ENCODE results near the gene RIN3. TPM values are rescaled to one million over a fixed set of nuclear protein-coding genes. Genes with fewer than 3 reads are reported as not detected.

The RIN3 gene
- total RNA-seq, 1 donor from 2014 or later: 0.76 TPM

- no peak for TF ChIP-seq CTCF (IDR thresholded peaks at IDR 0.05; ENCODE audit: partially characterized antibody, unreplicated experiment)
- Mint-ChIP-seq H3K4me3 (ENCODE audit: unreplicated experiment) (no peak overlapping the region), H3K4me1 (ENCODE audit: low read depth, unreplicated experiment) (no peaks in the 10 kb centered on the region), H3K27ac (ENCODE audit: unreplicated experiment) (no peak overlapping the region), H3K27me3 (ENCODE audit: unreplicated experiment) (no peaks in the 10 kb centered on the region), H3K36me3 (ENCODE audit: unreplicated experiment) (peaks cover 9% of the 10 kb centered on the region), H3K9me3 (ENCODE audit: unreplicated experiment) (peaks cover 4% of the 10 kb centered on the region)
- DNase-seq: no peak
Measured at GRCh38 chr14:92473261-92473968, 40.2 kb upstream of the RIN3 start.

- no peak for TF ChIP-seq CTCF (IDR thresholded peaks at IDR 0.05; ENCODE audit: partially characterized antibody, unreplicated experiment)
- H3K27me3 Mint-ChIP-seq (ENCODE audit: unreplicated experiment): no peaks in the 10 kb centered on the region
- DNase-seq: no peak
- H3K9me3 Mint-ChIP-seq (ENCODE audit: unreplicated experiment): peaks cover 4% of the 10 kb centered on the region
- no peaks in the 10 kb centered on the region for H3K4me1 Mint-ChIP-seq (ENCODE audit: low read depth, unreplicated experiment)
- H3K36me3 Mint-ChIP-seq (ENCODE audit: unreplicated experiment): peaks cover 9% of the 10 kb centered on the region
- H3K27ac Mint-ChIP-seq (ENCODE audit: unreplicated experiment): no peak overlapping the region
- no peak overlapping the region for H3K4me3 Mint-ChIP-seq (ENCODE audit: unreplicated experiment)
Measured at GRCh38 chr14:92473969-92474535, 39.5 kb upstream of the RIN3 start.

- TF ChIP-seq CTCF (IDR thresholded peaks at IDR 0.05; ENCODE audit: partially characterized antibody, unreplicated experiment): no peak
- Mint-ChIP-seq H3K4me1 (ENCODE audit: low read depth, unreplicated experiment) (no peaks in the 10 kb centered on the region), H3K36me3 (ENCODE audit: unreplicated experiment) (peaks cover 4% of the 10 kb centered on the region), H3K9me3 (ENCODE audit: unreplicated experiment) (peaks cover 1% of the 10 kb centered on the region), H3K27me3 (ENCODE audit: unreplicated experiment) (no peaks in the 10 kb centered on the region), H3K27ac (ENCODE audit: unreplicated experiment) (no peak overlapping the region), H3K4me3 (ENCODE audit: unreplicated experiment) (no peak overlapping the region)
- DNase-seq: no peak
Measured at GRCh38 chr14:92475037-92475436, 38.5 kb upstream of the RIN3 start.

GRCh38 chr14:92475451-92476187 lies 38.0 kb upstream of the RIN3 start:
- no peak for DNase-seq
- no peaks in the 10 kb centered on the region for H3K27me3 Mint-ChIP-seq (ENCODE audit: unreplicated experiment)
- H3K27ac Mint-ChIP-seq (ENCODE audit: unreplicated experiment): no peak overlapping the region
- no peak overlapping the region for H3K4me3 Mint-ChIP-seq (ENCODE audit: unreplicated experiment)
- H3K4me1 Mint-ChIP-seq (ENCODE audit: low read depth, unreplicated experiment): no peaks in the 10 kb centered on the region
- no peak for TF ChIP-seq CTCF (IDR thresholded peaks at IDR 0.05; ENCODE audit: partially characterized antibody, unreplicated experiment)
- H3K9me3 Mint-ChIP-seq (ENCODE audit: unreplicated experiment): peaks cover 1% of the 10 kb centered on the region
- peaks cover 3% of the 10 kb centered on the region for H3K36me3 Mint-ChIP-seq (ENCODE audit: unreplicated experiment)

GRCh38 chr14:92480856-92481255 lies 32.7 kb upstream of the RIN3 start:
- TF ChIP-seq CTCF (IDR thresholded peaks at IDR 0.05; ENCODE audit: partially characterized antibody, unreplicated experiment): no peak

More at GRCh38 chr14:92480856-92481255, 32.7 kb upstream of the RIN3 start:
- no peaks in the 10 kb centered on the region for H3K36me3 Mint-ChIP-seq (ENCODE audit: unreplicated experiment)
- no peaks in the 10 kb centered on the region for H3K4me1 Mint-ChIP-seq (ENCODE audit: low read depth, unreplicated experiment)
- H3K27me3 Mint-ChIP-seq (ENCODE audit: unreplicated experiment): no peaks in the 10 kb centered on the region
- H3K27ac Mint-ChIP-seq (ENCODE audit: unreplicated experiment): no peak overlapping the region
- H3K9me3 Mint-ChIP-seq (ENCODE audit: unreplicated experiment): peaks cover 1% of the 10 kb centered on the region
- no peak for DNase-seq
- no peak overlapping the region for H3K4me3 Mint-ChIP-seq (ENCODE audit: unreplicated experiment)
